T-helper 2 cell treated with Interferon-gamma antibody and Interleukin-4, amounts not matched to agents 100 ng/mL and 5 ng/mL, for 36 hours (primary cell): ENCODE measurements around the gene SUPT5H. TPM values are rescaled to one million over a fixed set of nuclear protein-coding genes. Genes with fewer than 3 reads are reported as not detected.

ENCODE experiments used
- intact Hi-C: fragments of 100-400 bp; cut with micrococcal nuclease; formaldehyde crosslinking; loops from one replicate; pipeline ENCODE4 v1.15.1; 2023
- total RNA-seq: library from RNA; stranded (reverse); gene quantifications from 2 replicates; pipeline ENCODE4 v1.2.3, GENCODE V29; 2022

SUPT5H gene
- total RNA-seq, 1 donor from 2014 or later, result 150 TPM

- intact Hi-C loops, result no loop called here
Observed at GRCh38 chr19:39408392-39409207, 36.8 kb upstream of the SUPT5H start.

GRCh38 chr19:39409208-39410016 is 36.0 kb upstream of the SUPT5H start:
- intact Hi-C loops, result no loop called here

- intact Hi-C loops, result no loop called here
Observed at GRCh38 chr19:39410017-39410830, 35.2 kb upstream of the SUPT5H start.

GRCh38 chr19:39410831-39411080 is 34.6 kb upstream of the SUPT5H start:
- intact Hi-C loops, result no loop called here

- intact Hi-C loops, result no loop called here
Observed at GRCh38 chr19:39411081-39411831, 34.1 kb upstream of the SUPT5H start.

GRCh38 chr19:39411832-39412099 is 33.6 kb upstream of the SUPT5H start:
- intact Hi-C loops, result loop anchor here (1.0 kb wide), 10 partner anchors 10 to 286 kb away; partner anchors contain the start of genes EID2B, MED29, PAF1 and PAK4

GRCh38 chr19:39412100-39412866 is 33.1 kb upstream of the SUPT5H start, which contains the start of gene PLEKHG2:
Gene PLEKHG2 (plus strand): TSS chr19:39412669. CDS start chr19:39414087, 1,418 bp downstream.
- intact Hi-C loops, result loop anchor here (1.0 kb wide), 10 partner anchors 11 to 287 kb away; partner anchors contain the start of genes EID2B, MED29, PAF1 and PAK4

GRCh38 chr19:39412867-39413271 is 32.5 kb upstream of the SUPT5H start:
- intact Hi-C loops, result loop anchor here (1.0 kb wide), 10 partner anchors 12 to 288 kb away; partner anchors contain the start of genes EID2B, MED29, PAF1 and PAK4

GRCh38 chr19:39413272-39413910 is 32.0 kb upstream of the SUPT5H start:
- intact Hi-C loops, result no loop called here

- intact Hi-C loops, result no loop called here
Observed at GRCh38 chr19:39413911-39414608, 31.3 kb upstream of the SUPT5H start.

- intact Hi-C loops, result no loop called here
Observed at GRCh38 chr19:39415111-39416046, 30.0 kb upstream of the SUPT5H start.

- intact Hi-C loops, result no loop called here
Observed at GRCh38 chr19:39416152-39417120, 28.9 kb upstream of the SUPT5H start.

GRCh38 chr19:39417463-39418181 is 27.8 kb upstream of the SUPT5H start:
- intact Hi-C loops, result no loop called here

GRCh38 chr19:39419003-39419402 is 26.4 kb upstream of the SUPT5H start:
- intact Hi-C loops, result no loop called here

GRCh38 chr19:39420769-39421168 is 24.6 kb upstream of the SUPT5H start:
- intact Hi-C loops, result no loop called here

- intact Hi-C loops, result no loop called here
Observed at GRCh38 chr19:39422020-39422419, 23.4 kb upstream of the SUPT5H start.
